ENCODE measurements around the gene SCN11A.

The SCN11A gene

GRCh38 chr3:39051649-39052561, at the start of gene SCN11A, which contains the start of gene WDR48:
Gene SCN11A (minus strand): TSS chr3:39051944. CDS start chr3:38950362, 101,582 bp downstream.
Gene WDR48 (plus strand): TSS chr3:39052016. CDS start chr3:39052026, 10 bp downstream.
- peak; percentile 95 for DNase-seq

GRCh38 chr3:39101022-39101689, 49.4 kb upstream of the SCN11A start:
- peak; percentile 61 for DNase-seq

- DNase-seq: no peak
Observed at GRCh38 chr3:39100500-39100886, 48.7 kb upstream of the SCN11A start.

GRCh38 chr3:39099738-39100499, 48.2 kb upstream of the SCN11A start:
- DNase-seq: no peak

- no peak for DNase-seq
Observed at GRCh38 chr3:39099242-39099641, 47.5 kb upstream of the SCN11A start.

- DNase-seq: no peak
Observed at GRCh38 chr3:39098473-39099000, 46.8 kb upstream of the SCN11A start.

- no peak for DNase-seq
Observed at GRCh38 chr3:39097716-39098472, 46.1 kb upstream of the SCN11A start.

- no peak for DNase-seq
Observed at GRCh38 chr3:39096775-39097174, 45.0 kb upstream of the SCN11A start.

GRCh38 chr3:39095778-39096177, 44.0 kb upstream of the SCN11A start:
- no peak for DNase-seq

GRCh38 chr3:39094851-39095677, 43.3 kb upstream of the SCN11A start:
- no peak for DNase-seq

GRCh38 chr3:39090922-39091321, 39.2 kb upstream of the SCN11A start:
- DNase-seq: no peak

GRCh38 chr3:39088889-39089288, 37.1 kb upstream of the SCN11A start:
- no peak for DNase-seq

- no peak for DNase-seq
Observed at GRCh38 chr3:39088456-39088855, 36.7 kb upstream of the SCN11A start.

- DNase-seq: no peak
Observed at GRCh38 chr3:39086144-39086543, 34.4 kb upstream of the SCN11A start.

- DNase-seq: no peak
Observed at GRCh38 chr3:39082666-39083313, 31.0 kb upstream of the SCN11A start.

- no peak for DNase-seq
Observed at GRCh38 chr3:39080026-39080425, 28.3 kb upstream of the SCN11A start.

GRCh38 chr3:39079530-39079929, 27.8 kb upstream of the SCN11A start:
- DNase-seq: no peak

- DNase-seq: no peak
Observed at GRCh38 chr3:39075910-39076309, 24.2 kb upstream of the SCN11A start.

- no peak for DNase-seq
Observed at GRCh38 chr3:39068556-39068955, 16.8 kb upstream of the SCN11A start.

- no peak for DNase-seq
Observed at GRCh38 chr3:39067286-39067685, 15.5 kb upstream of the SCN11A start.

GRCh38 chr3:39065197-39065596, 13.5 kb upstream of the SCN11A start:
- peak; percentile 40 for DNase-seq
